Uterus (tissue), 2 donors: ENCODE measurements around the gene PPL.
"Not testable (repeated sequence)": the region's sequence is repeated elsewhere in the genome, so short reads cannot be mapped to it uniquely, and the experiment has no call there.

Source experiments
- CTCF ChIP-seq, 4 experiments: fragments of 200-600 bp in 2 of 4; fragments of 450-650 bp in 2 of 4; sonication (generic) in 2 of 4; IDR thresholded peaks; one replicate each; pipeline ENCODE4 v1.5.1; 2016 to 2019; ENCODE audit warnings: antibody characterized with exemption in 4 of 4, mild to moderate bottlenecking in 2 of 4, moderate library complexity in 1 of 4
- POLR2A ChIP-seq, 2 donors: fragments of 450-650 bp; IDR thresholded peaks; one replicate each; pipeline ENCODE4 v1.6.1; 2016; ENCODE audit warnings: antibody characterized with exemption in 2 of 2, mild to moderate bottlenecking in 1 of 2, moderate library complexity in 1 of 2

DNA sequence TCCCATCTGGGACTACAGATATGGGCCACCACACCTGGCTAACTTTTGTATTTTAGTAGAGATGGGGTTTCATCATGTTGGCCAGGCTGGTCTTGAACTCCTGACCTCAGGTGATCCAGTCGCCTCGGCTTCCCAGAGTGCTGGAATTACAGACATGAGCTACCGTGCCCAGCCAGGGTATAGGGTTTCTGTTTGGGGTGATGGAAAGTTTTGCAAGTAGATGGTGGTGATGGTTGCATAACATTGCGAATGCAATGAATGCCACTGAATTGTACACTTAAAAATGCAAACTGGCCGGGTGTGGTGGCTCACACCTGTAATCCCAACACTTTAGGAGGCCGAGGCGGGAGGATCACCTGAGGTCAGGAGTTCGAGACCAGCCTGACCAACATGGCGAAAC lies 40.2 kb downstream of the PPL start:
- not testable (repeated sequence) for TF ChIP-seq CTCF, POLR2A (IDR thresholded peaks at IDR 0.05)
